ENCODE data around the gene ADCK2.
"Not testable (repeated sequence)": the region's sequence is repeated elsewhere in the genome, so short reads cannot be mapped to it uniquely, and the experiment has no call there.

Gene ADCK2

GRCh38 chr7:140672382-140673062 lies at the start of gene ADCK2:
ADCK2 (plus strand) TSS chr7:140672945; CDS start chr7:140673331, 386 bp downstream.
- no peak for TF ChIP-seq CTCF (IDR thresholded peaks at IDR 0.05; ENCODE audit: low read depth, low read length)
- peak within 1 kb of the TSS; percentile 67 for H3K4me3 ChIP-seq (ENCODE audit: low read depth, low read length)

GRCh38 chr7:140623980-140624379 lies 48.8 kb upstream of the ADCK2 start:
- TF ChIP-seq CTCF (IDR thresholded peaks at IDR 0.05; ENCODE audit: low read depth, low read length): no peak
- no peak overlapping the region for H3K4me3 ChIP-seq (ENCODE audit: low read depth, low read length)

- no peak overlapping the region for H3K4me3 ChIP-seq (ENCODE audit: low read depth, low read length)
- TF ChIP-seq CTCF (IDR thresholded peaks at IDR 0.05; ENCODE audit: low read depth, low read length): no peak
These were observed 48.2 kb upstream of the ADCK2 start for GRCh38 chr7:140624392-140625191.

- H3K4me3 ChIP-seq (ENCODE audit: low read depth, low read length): not testable (repeated sequence)
These were observed 47.6 kb upstream of the ADCK2 start for GRCh38 chr7:140625192-140625558.

- no peak overlapping the region for H3K4me3 ChIP-seq (ENCODE audit: low read depth, low read length)
- no peak for TF ChIP-seq CTCF (IDR thresholded peaks at IDR 0.05; ENCODE audit: low read depth, low read length)
These were observed 46.6 kb upstream of the ADCK2 start for GRCh38 chr7:140625908-140626868.

- no peak for TF ChIP-seq CTCF (IDR thresholded peaks at IDR 0.05; ENCODE audit: low read depth, low read length)
- no peak overlapping the region for H3K4me3 ChIP-seq (ENCODE audit: low read depth, low read length)
These were observed 41.7 kb upstream of the ADCK2 start for GRCh38 chr7:140631021-140631420.

- no peak for TF ChIP-seq CTCF (IDR thresholded peaks at IDR 0.05; ENCODE audit: low read depth, low read length)
These were observed 41.1 kb upstream of the ADCK2 start for GRCh38 chr7:140631602-140632001.

More at GRCh38 chr7:140631602-140632001, 41.1 kb upstream of the ADCK2 start:
- no peak overlapping the region for H3K4me3 ChIP-seq (ENCODE audit: low read depth, low read length)
